Right ventricle myocardium superior (tissue), 1 donor: ENCODE data around the gene GOLIM4. TPM values are rescaled to one million over a fixed set of nuclear protein-coding genes. Genes with fewer than 3 reads are reported as not detected.
"Not testable (repeated sequence)": the region's sequence is repeated elsewhere in the genome, so short reads cannot be mapped to it uniquely, and the experiment has no call there.

Experiments used
- ATAC-seq: fragments of 200-7000 bp; cut with Tn5 transposase; one replicate; pipeline ENCODE4 v1.9.1; 2020; ENCODE audit warnings: mild to moderate bottlenecking; ENCODE audit not compliant: poor library complexity
- DNase-seq: peaks from one replicate; pipeline ENCODE4 v3.0.0-alpha.2; 2020
- intact Hi-C: fragments of 100-400 bp; cut with DNase I; formaldehyde crosslinking; loops from one replicate; pipeline ENCODE4 v1.11.2; 2022
- total RNA-seq: library from RNA; stranded (reverse); fragmentation: NEBNext Ultra II Directional; extraction: Animal tissue kit (Norgen Biotek cat#: 25700); gene quantifications from one replicate; pipeline ENCODE4 v1.2.1, GENCODE V29; 2021
- donor health status: DM: no; HTN: yes; CAD: no; lungs with severe emphysema.

The GOLIM4 gene
- total RNA-seq, 1 donor from 2014 or later = 52.6 TPM

DNA sequence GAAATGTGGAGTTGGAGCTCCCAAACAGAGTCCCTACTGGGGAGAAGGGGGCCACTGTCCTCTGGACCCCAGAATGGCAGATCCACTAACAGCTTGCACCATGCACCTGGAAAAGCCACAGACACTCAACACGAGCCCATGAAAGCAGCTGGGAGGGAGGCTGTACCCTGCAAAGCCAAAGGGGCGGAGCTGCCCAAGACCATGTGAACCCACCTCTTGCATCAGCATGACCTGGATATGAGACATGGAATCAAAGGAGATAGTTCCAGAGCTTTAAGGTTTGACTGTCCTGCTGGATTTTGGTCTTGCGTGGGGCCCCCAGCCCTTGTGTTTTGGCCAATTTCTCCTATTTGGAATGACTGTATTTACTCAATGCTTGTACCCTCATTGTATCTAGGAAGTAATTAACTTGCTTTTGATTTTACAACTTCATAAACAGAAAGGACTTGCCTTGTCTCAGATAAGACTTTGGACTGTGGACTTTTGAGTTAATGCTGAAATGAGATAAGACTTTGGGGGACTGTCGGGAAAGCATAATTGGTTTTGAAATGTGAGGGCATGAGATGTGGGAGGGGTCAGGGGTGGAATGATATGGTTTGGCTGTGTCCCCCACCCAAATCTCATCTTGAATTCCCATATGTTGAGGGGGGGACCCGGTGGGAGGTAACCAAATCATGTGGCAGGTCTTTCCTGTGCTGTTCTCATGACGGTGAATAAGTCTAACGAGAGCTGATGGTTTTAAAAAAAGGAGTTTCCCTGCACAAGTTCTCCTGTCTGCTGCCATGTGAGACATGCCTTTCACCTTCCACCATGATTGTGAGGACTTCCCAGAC lies 39.1 kb downstream of the GOLIM4 start:
- ATAC-seq, intact Hi-C loops, DNase-seq: not testable (repeated sequence)

DNA sequence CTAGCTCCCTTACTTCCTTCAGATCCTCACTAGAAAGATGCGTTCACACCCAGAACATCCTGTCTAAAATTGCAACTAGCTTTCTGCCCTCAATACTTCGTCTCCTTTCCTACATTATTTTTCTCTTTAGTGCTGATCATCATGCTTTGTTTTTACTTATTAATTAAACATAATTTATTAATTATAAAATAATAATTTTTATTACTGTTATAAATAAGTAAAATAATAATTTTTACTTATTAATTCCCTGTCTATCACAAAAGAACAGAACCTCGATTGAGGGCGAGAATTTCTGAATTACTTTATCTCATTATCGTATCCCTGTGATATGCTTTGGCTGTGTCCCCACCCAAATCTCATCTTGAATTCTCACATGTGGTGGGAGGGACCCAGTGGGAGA lies 41.3 kb downstream of the GOLIM4 start:
- intact Hi-C loops = no loop called here
- DNase-seq (no peak), ATAC-seq (no peak)

DNA sequence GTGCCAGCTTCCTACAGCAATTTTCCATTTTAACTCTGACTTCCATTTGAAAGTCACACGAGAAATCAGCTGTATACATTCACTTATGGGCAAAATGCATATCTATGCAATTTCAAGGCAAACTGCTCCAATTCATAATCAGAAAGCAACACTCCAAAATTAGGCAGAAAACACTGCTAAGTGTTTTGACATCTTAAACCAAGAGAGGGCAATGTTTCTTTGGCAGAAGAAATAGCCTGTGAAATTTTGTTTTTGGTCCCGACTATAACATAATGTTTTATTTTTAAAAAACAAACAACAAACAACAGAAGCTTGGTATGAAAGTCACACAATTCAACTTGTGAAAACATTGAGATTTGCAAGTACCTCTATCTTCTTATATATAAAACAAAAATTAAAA lies 42.6 kb downstream of the GOLIM4 start:
- intact Hi-C loops = no loop called here
- DNase-seq (no peak), ATAC-seq (no peak)

DNA sequence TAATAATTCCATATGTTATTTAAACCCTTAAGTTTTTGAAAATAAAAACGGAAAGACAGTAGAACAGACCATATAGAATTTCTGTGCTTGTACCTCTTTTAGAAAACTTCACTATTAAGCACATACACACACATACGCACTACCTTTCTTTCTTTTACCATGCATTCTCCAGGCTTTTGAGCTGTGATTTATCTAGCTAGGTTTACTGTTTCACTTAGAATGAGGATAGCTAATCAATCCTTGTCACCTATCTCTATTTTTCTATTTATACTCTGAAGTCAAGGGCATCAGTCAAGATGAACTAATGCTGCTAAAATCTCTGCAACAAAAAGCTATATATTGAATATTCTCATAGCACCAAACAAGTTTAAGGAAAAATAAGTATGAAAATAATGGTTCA lies 43.2 kb downstream of the GOLIM4 start:
- intact Hi-C loops = no loop called here
- DNase-seq = no peak
- no peak for ATAC-seq

DNA sequence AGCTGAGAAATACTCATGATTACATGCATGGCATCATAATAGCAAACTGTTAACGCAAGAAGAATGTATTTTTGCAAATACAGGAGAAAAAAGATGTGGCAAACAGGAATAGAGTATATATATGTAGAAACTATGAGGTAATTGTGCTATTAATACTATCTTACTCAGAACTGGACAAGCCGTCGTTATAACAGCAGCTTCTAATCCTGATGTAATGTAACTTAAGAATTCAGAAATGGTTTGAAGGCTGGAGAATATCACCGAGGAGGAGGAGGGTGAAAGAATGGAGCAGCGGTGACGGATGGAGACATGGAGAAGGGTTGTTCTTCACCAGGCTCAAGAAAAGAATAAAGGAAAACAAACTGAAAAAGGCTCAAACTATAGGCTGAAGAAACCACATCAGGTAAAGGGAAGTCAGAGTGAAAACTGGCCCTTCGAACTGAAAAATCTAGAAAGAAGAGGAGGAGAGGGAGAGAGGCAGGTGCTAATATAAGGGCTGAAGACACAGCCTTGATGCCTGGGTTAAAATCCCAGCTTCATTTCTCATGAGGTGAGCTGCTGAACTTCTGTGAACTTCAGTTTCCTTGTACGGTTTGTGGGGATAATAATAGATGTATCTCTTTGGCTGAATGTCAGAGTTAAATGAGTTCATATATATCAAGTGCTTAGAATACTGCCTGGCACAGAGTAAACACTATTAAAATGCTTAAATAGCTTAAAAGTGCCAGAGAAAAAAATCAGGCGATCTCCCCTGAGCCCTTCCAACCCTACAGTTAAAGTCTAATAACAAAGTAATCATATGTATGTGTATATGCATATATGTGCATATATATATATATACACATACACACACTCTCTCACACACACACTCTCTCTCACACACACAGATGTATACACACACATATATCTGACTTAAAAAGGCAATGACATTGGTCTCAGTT lies 43.9 kb downstream of the GOLIM4 start:
- ATAC-seq (peak; percentile 62), DNase-seq (no peak)
- intact Hi-C loops = no loop called here

DNA sequence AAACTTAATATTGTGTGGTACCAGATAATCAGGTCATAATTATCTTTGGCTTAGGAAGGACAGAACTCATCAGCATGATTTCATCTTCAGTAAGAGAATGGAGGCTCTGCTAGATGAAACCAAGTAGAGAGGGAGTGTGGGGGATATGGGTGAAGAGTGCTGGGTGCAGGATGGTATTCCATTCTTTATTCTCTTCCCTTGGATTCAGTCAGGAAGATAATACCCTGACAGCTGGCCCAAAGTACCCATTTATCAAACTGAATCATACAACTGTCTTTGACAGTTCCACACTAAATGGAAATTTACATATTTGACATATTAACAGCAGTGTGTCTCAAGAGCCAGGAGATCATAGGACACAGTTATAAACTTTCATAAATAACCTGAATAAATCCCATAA lies 44.7 kb downstream of the GOLIM4 start:
- DNase-seq = no peak
- intact Hi-C loops = no loop called here
- no peak for ATAC-seq

DNA sequence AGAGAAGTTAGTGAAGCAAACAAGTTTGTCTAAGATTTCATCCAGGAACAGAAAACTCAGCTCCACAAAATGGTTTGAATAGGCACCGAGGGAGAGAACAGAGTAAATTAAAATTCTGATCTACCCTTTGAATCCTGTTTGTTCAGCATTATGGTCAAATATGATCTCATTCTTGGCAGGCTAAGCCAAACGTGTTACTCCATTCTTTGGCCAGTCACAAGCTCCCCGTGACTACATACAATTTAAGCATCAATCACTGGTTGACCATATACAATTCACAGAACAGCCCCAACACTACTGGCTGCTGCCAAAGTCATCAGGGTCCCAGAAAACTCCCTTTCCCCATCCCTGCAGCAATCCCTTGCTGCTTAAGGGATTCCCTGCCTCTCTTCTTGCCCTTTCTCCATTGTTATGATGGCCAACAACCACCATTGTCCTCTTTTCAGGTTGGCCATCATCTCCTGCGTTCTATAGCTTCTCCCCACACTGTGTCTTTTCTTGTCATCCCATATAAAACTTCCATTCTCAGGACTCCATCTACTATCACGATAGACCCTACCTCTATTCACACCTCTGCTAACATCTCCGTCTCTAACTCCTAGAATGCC lies 46.3 kb downstream of the GOLIM4 start:
- ATAC-seq = peak; percentile 24
- intact Hi-C loops = loop anchor here (5.0 kb wide), 1 partner anchor 48 kb away; the partner anchor contains the start of gene GOLIM4
- DNase-seq = no peak

DNA sequence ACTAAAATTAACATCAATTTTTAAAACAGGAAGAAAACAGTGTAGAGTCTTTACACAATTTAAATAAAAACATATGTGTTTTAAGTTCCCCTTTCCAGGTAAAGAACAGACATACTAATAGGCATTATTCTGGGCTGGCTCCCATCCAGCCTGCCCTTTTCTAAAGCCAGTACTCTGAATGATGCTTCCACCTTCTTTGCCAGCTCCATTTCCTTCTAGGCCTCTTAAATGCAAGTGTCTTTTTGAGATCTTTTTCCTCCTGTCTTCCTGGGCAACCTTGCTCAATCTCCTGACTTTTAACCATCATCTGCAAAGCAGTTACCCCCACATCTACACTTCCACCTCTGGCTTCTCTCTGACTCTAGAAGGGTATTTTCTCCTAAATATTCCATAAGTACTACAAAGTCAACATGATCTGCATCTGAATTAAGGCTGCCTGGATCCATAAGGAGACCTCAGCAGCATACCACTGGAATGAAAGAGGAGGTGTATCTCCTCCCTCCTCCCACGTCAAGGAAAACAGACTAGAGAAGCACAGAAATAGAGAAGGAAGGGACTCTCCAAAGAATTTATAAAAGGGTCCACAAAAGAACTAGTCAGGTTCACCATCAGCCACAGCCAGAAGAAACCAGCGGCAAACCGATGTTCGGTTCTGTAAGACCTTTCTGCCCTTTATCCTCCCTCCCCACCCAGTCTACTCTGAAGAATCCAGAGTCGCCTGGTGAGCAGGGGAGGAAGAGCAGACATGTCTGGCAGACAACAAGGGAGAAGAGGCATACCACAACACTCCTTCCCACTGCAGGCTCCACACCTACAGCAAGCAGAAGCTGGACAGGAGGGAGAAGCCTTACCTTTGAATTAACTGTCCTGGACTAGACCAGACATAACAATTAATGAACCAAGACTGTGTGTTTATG lies 47.1 kb downstream of the GOLIM4 start:
- no peak for ATAC-seq
- intact Hi-C loops = loop anchor here (5.0 kb wide), 1 partner anchor 49 kb away; the partner anchor contains the start of gene GOLIM4
- DNase-seq = no peak

DNA sequence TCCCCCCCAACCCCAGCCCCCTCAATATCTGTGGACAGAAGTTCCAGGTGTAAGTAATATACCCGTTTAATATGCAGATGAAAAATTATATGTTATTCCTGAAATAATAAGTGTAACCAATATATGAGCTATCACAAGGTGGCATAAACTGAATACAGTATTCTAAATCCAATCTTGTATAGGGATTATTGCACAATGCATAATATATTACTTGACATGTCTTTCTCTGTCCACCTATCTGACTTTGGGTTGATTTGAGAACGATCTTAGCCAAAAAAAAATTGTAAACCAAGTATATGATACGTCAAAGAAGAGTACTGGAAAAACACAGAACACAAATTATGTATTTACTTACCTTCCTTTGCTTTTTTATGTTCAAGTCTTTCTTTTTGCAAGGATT lies 47.8 kb downstream of the GOLIM4 start:
- no peak for DNase-seq
- intact Hi-C loops = loop anchor here (2.0 to 5.0 kb wide), 2 partner anchors 49 to 117 kb away; partner anchors contain the start of gene GOLIM4
- ATAC-seq = no peak

DNA sequence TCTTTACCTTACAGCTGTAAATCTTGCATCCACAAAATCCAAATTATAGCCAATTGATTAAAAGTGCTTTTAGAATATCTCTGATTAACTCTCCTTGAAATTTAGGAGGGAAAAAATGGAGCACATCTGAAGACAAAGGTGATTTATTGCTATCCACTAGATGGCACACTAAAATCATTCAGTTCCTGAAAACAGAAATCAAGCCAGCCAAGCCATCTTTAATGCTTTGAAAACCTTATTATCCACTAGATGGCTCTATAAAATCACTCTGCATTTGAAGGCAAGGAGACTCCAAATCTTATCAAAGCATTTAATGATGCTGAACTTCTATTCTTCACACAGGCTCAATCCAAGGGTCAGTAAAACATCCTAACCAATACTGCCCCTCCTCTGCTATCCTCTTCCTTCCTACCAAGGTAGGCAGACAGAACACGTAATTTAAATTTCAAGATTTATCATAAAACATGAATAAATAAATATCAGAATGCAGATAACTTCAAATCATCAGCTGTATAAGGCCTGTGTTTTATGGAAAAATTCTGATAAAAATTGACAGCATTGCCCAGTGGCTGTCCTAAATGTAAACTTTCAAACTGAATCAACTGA lies 48.4 kb downstream of the GOLIM4 start:
- DNase-seq (no peak), ATAC-seq (peak; percentile 76)
- intact Hi-C loops = loop anchor here (2.0 to 5.0 kb wide), 2 partner anchors 50 to 118 kb away; partner anchors contain the start of gene GOLIM4

DNA sequence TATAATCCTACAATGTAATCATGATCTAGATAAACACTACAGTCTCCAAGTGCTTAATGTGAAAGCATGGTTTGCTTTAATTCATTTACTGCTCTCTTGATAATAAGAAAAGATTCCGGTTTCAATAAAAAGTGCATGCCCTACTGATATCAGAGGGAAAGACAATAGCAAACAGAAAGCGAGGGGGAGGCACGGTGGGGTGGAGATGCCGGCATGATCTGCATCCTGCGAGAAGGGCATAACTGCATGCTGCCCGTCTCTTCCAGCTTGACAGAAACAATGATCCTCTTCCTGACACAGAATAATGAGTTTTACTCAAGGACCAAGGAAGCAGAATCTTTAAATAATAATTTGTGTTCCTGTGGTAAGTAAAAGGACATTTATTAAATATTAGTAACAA lies 51.7 kb downstream of the GOLIM4 start:
- ATAC-seq (no peak), DNase-seq (no peak)
- intact Hi-C loops = no loop called here

DNA sequence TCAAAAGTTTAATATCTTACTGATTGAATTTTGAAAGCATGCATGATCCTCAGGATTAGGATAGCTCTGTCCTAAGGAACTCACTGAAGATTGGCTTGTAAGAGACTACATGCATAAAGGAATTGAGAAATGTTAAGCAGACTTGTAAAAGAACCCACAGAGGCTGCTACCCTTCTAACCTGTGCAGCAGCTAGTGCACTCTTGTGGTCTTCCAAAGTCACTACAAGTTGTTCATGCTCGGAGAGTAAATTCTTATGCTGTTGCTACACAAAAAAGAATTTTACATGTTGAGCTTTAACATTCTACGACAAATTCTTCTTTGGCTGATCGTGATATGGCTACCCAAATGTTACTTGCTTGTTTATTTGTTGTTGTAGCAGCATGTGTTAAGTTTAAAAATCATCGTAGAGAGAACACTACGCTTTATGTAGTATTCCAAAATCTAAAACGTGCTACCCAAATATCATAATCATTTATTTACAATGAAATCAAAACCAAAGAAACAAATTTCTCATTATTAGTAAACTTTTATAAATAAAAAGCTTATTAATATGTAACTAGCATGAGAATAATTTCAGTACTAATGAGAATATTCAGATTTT lies 55.0 kb downstream of the GOLIM4 start:
- no peak for DNase-seq
- intact Hi-C loops = loop anchor here (2.0 kb wide), 1 partner anchor 112 kb away; no protein-coding TSS in a partner anchor
- ATAC-seq = peak; percentile 79

DNA sequence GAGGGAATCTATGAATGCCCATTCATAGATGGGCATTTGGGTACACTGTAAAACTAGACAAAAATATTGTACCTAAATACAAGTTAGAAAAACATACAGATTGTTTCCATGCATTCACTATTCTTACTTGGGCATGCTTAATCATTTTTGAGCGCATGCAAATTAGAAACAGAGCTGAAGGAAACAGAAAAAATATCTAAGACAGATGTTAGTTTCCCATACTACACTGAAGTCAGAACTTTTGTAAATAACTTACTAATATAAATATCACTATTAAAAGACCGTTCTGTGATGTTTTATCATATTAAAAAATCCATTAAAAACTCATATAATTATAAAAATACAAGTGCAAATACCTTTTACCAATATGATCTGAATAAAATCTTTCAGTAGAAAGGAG lies 58.7 kb downstream of the GOLIM4 start:
- ATAC-seq (no peak), DNase-seq (no peak)
- intact Hi-C loops = no loop called here

DNA sequence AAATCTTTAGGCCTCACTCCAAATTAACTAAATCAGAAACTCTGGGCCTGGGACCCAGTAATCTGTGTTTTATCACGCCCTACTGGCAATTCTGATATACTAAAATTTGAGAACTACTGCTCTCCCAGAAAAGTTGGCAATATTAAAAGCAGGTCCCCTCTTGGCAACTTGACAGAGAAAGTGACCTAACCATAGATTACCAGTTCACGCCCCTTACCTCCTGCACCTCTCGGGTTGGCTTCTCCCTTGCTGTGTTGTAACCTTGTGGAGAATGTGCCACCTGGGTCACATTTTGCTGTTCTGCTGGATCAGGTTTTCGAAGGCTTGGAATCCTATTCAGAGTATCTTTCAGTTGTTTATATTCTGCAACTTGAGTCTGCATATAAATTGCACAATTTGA lies 59.1 kb downstream of the GOLIM4 start:
- ATAC-seq = no peak
- DNase-seq = no peak
- intact Hi-C loops = no loop called here

DNA sequence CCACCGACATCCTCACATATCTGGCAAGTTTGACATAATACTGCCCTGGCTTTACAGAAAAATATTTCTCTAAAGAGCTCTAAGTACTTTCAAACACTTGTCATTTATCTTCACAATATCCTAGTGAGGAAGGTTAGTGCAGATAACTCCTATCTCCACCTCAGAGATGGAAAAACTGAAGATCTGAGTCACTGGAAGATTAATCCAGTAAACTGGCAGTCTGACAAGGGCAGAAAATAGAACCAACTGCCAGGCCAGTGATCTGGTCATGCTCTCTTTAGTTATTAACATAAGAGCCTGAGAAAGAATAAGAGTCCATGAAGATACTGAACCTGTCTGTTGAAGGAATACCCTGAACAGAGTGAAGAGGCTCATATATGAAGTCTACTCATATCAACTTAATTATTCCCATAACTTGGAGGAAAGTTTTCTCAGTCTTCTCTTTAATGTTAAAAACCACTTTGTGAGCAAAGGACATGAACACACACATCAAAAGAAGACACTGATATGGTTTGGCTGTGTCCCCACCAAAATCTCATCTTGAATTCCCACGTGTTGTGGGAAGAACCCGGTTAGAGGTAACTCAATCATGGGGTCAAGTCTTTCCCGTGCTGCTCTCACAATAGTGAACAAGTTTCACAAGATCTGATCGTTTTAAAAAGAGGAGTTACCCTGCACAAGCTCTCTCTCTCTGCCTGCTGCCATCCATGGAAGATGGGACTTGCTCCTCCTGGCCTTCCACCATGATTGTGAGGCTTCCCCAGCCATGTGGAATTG lies 61.4 kb downstream of the GOLIM4 start:
- intact Hi-C loops = no loop called here
- ATAC-seq (peak; percentile 88), DNase-seq (no peak)

DNA sequence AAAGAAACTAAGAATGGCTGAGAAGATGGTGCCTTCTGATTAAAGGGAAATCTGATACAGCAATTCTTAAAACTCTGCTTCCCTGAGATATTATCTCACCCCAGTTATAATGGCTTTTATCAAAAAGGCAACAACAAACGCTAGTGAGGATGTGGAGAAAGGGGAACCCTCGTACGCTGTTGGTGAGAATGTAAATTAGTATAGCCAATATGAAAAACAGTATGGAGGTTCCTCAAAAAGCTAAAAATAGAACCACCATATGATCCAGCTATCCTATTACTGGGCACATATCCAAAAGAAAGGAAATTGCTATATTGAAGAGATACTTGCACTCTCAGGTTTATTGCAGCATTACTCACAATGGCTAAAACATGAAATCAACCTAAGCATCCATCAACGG lies 65.1 kb downstream of the GOLIM4 start:
- intact Hi-C loops = no loop called here
- ATAC-seq (no peak), DNase-seq (no peak)

DNA sequence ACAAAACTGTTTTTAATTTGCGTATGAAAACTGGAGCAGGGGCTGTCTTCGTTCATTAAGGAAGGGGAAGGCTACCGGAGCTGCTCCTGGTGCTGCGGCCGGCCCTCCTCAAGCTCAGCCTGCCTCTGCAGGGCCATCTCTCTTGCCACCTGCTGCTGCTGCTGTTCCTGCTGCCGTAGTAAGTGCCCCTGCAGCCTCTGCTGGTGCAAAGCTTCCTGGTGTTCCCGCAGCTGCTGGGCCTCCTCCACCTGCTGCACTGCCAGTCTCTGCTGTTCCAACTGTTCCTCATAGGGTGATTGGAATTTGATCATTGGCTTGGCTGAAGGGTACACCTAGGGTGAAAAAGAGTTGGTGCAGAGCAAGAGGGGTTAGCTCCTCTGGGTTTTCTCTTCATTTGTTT lies 66.0 kb downstream of the GOLIM4 start:
- DNase-seq = no peak
- no peak for ATAC-seq
- intact Hi-C loops = no loop called here
